OCI-LY7 (cell line): ENCODE data around the gene PLCL1.

Source experiments
- CTCF ChIP-seq: fragments of 200-600 bp; sonication (generic); conservative IDR thresholded peaks from 2 replicates; pipeline ENCODE4 v1.5.1; 2014; ENCODE audit warnings: mild to moderate bottlenecking, antibody characterized with exemption, low read length, moderate library complexity, mixed read lengths
- EZH2phosphoT487 ChIP-seq: fragments of 200-600 bp; sonication (generic); IDR thresholded peaks from 2 replicates; pipeline ENCODE4 v1.6.1; 2018; ENCODE audit warnings: low read depth, borderline replicate concordance, mild to moderate bottlenecking, mixed run types, antibody characterized with exemption, low read length, moderate library complexity, mixed read lengths

- no peak for TF ChIP-seq CTCF
- no peak for TF ChIP-seq EZH2phosphoT487
Measured at GRCh38 chr2:197782126-197782525, 22.3 kb upstream of the PLCL1 start.
